GM23248 (cell line): ENCODE data around the gene JMJD1C.

Experiments used
- EZH2 ChIP-seq: fragments of 200-600 bp; sonication (generic); IDR thresholded peaks from 2 replicates; pipeline ENCODE4 v1.6.1; 2018; ENCODE audit warnings: antibody characterized with exemption, mild to moderate bottlenecking; ENCODE audit not compliant: insufficient read depth, poor library complexity, severe bottlenecking
- EZH2phosphoT487 ChIP-seq: fragments of 200-600 bp; sonication (generic); IDR thresholded peaks from 2 replicates; pipeline ENCODE4 v1.6.1; 2018; ENCODE audit warnings: antibody characterized with exemption, moderate library complexity, mild to moderate bottlenecking, low read depth; ENCODE audit not compliant: insufficient read depth

GRCh38 chr10:63228237-63228636 is 237.5 kb downstream of the JMJD1C start:
- no peak for TF ChIP-seq EZH2
- no peak for TF ChIP-seq EZH2phosphoT487
